ENCODE measurements around the gene SKA1. TPM values are rescaled to one million over a fixed set of nuclear protein-coding genes. Genes with fewer than 3 reads are reported as not detected.

Gene SKA1
- total and polyA plus RNA-seq, 2 of the 13 experiments (the other 11 are each of a cell fraction or from before 2014, with no cell fraction given): 5.3 to 21.3 TPM

DNA sequence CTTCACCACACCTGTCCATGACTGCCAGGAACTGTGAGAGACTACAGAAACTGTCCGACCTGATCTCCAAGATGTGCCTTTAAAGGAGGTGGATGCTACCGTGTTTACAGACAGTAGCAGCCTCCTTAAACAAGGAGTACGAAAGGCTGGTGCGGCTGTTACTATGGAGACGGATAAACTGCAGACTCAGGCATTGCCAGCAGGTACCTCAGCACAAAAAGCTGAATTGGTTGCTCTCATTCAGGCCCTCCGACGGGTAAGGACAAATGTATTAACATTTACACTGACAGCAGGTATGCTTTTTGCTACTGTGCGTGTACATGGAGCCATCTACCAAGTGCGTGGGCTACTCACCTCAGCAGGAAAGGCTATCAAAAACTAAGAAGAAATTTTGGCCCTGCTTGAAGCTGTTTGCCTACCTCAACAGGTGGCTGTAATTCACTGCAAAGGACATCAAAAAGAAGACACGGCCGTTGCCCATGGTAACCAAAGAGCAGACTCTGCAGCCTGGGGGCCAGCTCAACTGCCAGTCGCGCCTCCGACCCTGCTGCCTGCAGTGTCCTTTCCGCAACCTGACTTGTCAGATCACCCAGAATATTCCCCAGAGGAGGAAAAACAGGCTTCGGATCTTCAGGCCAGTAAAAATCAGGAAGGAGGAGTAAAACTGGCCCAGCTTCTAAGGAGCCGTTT is 30.9 kb downstream of the SKA1 start:
- H3K4me3 ChIP-seq (replicated peaks in 1 of 3; ENCODE audit: insufficient read depth in 1 of 3, low read depth in 2 of 3, low read length in 3 of 3): no peak overlapping the region
- ChIA-PET CTCF (ENCODE audit: low intra/inter-chr PET ratio, low total read pairs) (no interaction called here), POLR2A (interaction anchor here (0.6 kb wide), 1 partner anchor 200 kb away, joined by 4 read pairs; no protein-coding TSS in a partner anchor)
- H3K9me3 ChIP-seq (ENCODE audit: low read length): no peaks in the 10 kb centered on the region
- peak; percentile 54; the same call in 1 of the 2 replicates for TF ChIP-seq ZBTB33 (CRISPR knock-in tag; IDR thresholded peaks at IDR 0.05)
- no peak for TF ChIP-seq MYNN (CRISPR knock-in tag; IDR thresholded peaks at IDR 0.05; ENCODE audit: low read depth)
- 0 out of 2 replicates have a peak, but pooled peaks have one; percentile 14 for TF ChIP-seq FOXA3 (CRISPR knock-in tag; IDR thresholded peaks at IDR 0.05)
- DNase-seq (ENCODE audit: low spot score) (no peak), ATAC-seq (no peak; the same call in 2 of the 3 replicates), FAIRE-seq (peak; percentile 36)
- intact Hi-C loops (cut with micrococcal nuclease; ENCODE audit: unreplicated experiment): loop anchor here (2.0 kb wide), 1 partner anchor 31 kb away; the partner anchor contains the start of gene SKA1
- H3K79me2 ChIP-seq (ENCODE audit: insufficient read depth, low read length): no peaks in the 10 kb centered on the region
- peaks cover 87% of the 10 kb centered on the region for H3K4me1 ChIP-seq (ENCODE audit: insufficient read depth, low read length)
- in situ Hi-C loops (cut with HindIII; ENCODE audit: extremely low pct_ligation_motif_present, low pct_unique_long_range_greater_than_20kb): no loop called here
- H2AFZ ChIP-seq (ENCODE audit: low read length): no peak overlapping the region
- no peaks in the 10 kb centered on the region; a peak in 1 of 5 replicates for H3K27me3 ChIP-seq (ENCODE audit: control insufficient read depth in 1 of 2, insufficient read depth in 2 of 2, low read length in 2 of 2)
- no peak overlapping the region for H3K9ac ChIP-seq (ENCODE audit: insufficient read depth, low read depth, low read length)
- WGBS (ENCODE audit: low lambda C conversion rate): 85% methylated on average over 17 of the region's 17 CpGs
- no peaks in the 10 kb centered on the region for H3K36me3 ChIP-seq (replicated peaks in 1 of 2; ENCODE audit: control insufficient read depth in 1 of 2, insufficient read depth in 2 of 2, low read length in 2 of 2)
- H3K4me2 ChIP-seq (ENCODE audit: low read depth, low read length): peak overlapping the region; percentile 69
- peak overlapping the region; percentile 60 for H3K27ac ChIP-seq (ENCODE audit: extremely low read length, insufficient read depth, low read length)
- H4K20me1 ChIP-seq (ENCODE audit: insufficient read depth, low read length): no peaks in the 10 kb centered on the region
- BruUV-seq (replicated peaks): no TSS peak

GRCh38 chr18:50409236-50409635 is 34.4 kb downstream of the SKA1 start:
- H4K20me1 ChIP-seq (ENCODE audit: insufficient read depth, low read length): no peaks in the 10 kb centered on the region
- intact Hi-C loops (cut with micrococcal nuclease; ENCODE audit: unreplicated experiment) (no loop called here), in situ Hi-C loops (cut with HindIII; ENCODE audit: extremely low pct_ligation_motif_present, low pct_unique_long_range_greater_than_20kb) (no loop called here)
- DNase-seq (ENCODE audit: low spot score): peak; percentile 46
- no peaks in the 10 kb centered on the region for H3K79me2 ChIP-seq (ENCODE audit: insufficient read depth, low read length)
- H2AFZ ChIP-seq (ENCODE audit: low read length): no peak overlapping the region
- ATAC-seq: peak; percentile 30; the same call in 2 of the 3 replicates
- no peak overlapping the region for H3K4me3 ChIP-seq (replicated peaks in 1 of 3; ENCODE audit: insufficient read depth in 1 of 3, low read depth in 2 of 3, low read length in 3 of 3)
- WGBS (ENCODE audit: low lambda C conversion rate): 28% methylated on average over 5 of the region's 5 CpGs
- BruUV-seq (replicated peaks): no TSS peak
- ChIA-PET CTCF (ENCODE audit: low intra/inter-chr PET ratio, low total read pairs) (no interaction called here), POLR2A (no interaction called here)
- H3K9ac ChIP-seq (ENCODE audit: insufficient read depth, low read depth, low read length): no peak overlapping the region
- peaks cover 51% of the 10 kb centered on the region for H3K4me1 ChIP-seq (ENCODE audit: insufficient read depth, low read length)
- no peak overlapping the region for H3K27ac ChIP-seq (ENCODE audit: extremely low read length, insufficient read depth, low read length)
- no peaks in the 10 kb centered on the region for H3K9me3 ChIP-seq (ENCODE audit: low read length)
- peak overlapping the region; percentile 50 for H3K4me2 ChIP-seq (ENCODE audit: low read depth, low read length)
- FAIRE-seq: no peak
- no peaks in the 10 kb centered on the region; a peak in 1 of 5 replicates for H3K27me3 ChIP-seq (ENCODE audit: control insufficient read depth in 1 of 2, insufficient read depth in 2 of 2, low read length in 2 of 2)
- no peaks in the 10 kb centered on the region for H3K36me3 ChIP-seq (replicated peaks in 1 of 2; ENCODE audit: control insufficient read depth in 1 of 2, insufficient read depth in 2 of 2, low read length in 2 of 2)
- no peak for TF ChIP-seq FOXA3 (CRISPR knock-in tag; IDR thresholded peaks at IDR 0.05)
- TF ChIP-seq, protein P1, sequence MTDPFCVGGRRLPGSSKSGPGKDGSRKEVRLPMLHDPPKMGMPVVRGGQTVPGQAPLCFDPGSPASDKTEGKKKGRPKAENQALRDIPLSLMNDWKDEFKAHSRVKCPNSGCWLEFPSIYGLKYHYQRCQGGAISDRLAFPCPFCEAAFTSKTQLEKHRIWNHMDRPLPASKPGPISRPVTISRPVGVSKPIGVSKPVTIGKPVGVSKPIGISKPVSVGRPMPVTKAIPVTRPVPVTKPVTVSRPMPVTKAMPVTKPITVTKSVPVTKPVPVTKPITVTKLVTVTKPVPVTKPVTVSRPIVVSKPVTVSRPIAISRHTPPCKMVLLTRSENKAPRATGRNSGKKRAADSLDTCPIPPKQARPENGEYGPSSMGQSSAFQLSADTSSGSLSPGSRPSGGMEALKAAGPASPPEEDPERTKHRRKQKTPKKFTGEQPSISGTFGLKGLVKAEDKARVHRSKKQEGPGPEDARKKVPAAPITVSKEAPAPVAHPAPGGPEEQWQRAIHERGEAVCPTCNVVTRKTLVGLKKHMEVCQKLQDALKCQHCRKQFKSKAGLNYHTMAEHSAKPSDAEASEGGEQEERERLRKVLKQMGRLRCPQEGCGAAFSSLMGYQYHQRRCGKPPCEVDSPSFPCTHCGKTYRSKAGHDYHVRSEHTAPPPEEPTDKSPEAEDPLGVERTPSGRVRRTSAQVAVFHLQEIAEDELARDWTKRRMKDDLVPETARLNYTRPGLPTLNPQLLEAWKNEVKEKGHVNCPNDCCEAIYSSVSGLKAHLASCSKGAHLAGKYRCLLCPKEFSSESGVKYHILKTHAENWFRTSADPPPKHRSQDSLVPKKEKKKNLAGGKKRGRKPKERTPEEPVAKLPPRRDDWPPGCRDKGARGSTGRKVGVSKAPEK (CRISPR knock-in tag; IDR thresholded peaks at IDR 0.05; ENCODE audit: borderline replicate concordance): no peak
- TF ChIP-seq GLMP (CRISPR knock-in tag; IDR thresholded peaks at IDR 0.05; ENCODE audit: borderline replicate concordance): no peak
- TF ChIP-seq BRCA1 (CRISPR knock-in tag; IDR thresholded peaks at IDR 0.05): no peak
- TF ChIP-seq HCFC1 (IDR thresholded peaks at IDR 0.05; ENCODE audit: low read depth, low read length): no peak
- TF ChIP-seq FUBP1 (CRISPR knock-in tag; IDR thresholded peaks at IDR 0.05; ENCODE audit: borderline replicate concordance): no peak
